Calu3 (cell line): Measurements from ENCODE around the gene NPAS4. TPM values are rescaled to one million over a fixed set of nuclear protein-coding genes. Genes with fewer than 3 reads are reported as not detected.
A peak's percentile ranks its signal among the peaks of the same experiment; 100 is the strongest.
"Not testable (repeated sequence)": the region's sequence is repeated elsewhere in the genome, so short reads cannot be mapped to it uniquely, and the experiment has no call there.

Source experiments
- BruUV-seq: library from RNA; stranded (reverse); fragments of 400-500 nt; replicated peaks from 2 replicates; lab custom pipeline; 2021; lab: Mats Ljungman, UMichigan
- CTCF ChIA-PET: fragments of 300-600 bp; sonication (Branson Sonifier 250); formaldehyde crosslinking; loops from one replicate; lab custom pipeline; 2022; ENCODE audit warnings: antibody characterized with exemption; lab: Charles Lee
- DNase-seq: peaks from one replicate; pipeline ENCODE4 v3.0.0; 2022
- H3K27ac Mint-ChIP-seq: one replicate; pipeline ENCODE4 v1.8.0; 2022; ENCODE audit warnings: mixed read lengths; ENCODE audit not compliant: unreplicated experiment
- H3K27me3 Mint-ChIP-seq: one replicate; pipeline ENCODE4 v1.8.0; 2022; ENCODE audit warnings: mixed read lengths; ENCODE audit not compliant: unreplicated experiment
- H3K36me3 Mint-ChIP-seq: one replicate; pipeline ENCODE4 v1.8.0; 2022; ENCODE audit warnings: mild to moderate bottlenecking, moderate library complexity, mixed read lengths; ENCODE audit not compliant: insufficient read depth, unreplicated experiment
- H3K4me1 Mint-ChIP-seq: one replicate; pipeline ENCODE4 v1.8.0; 2022; ENCODE audit warnings: mild to moderate bottlenecking, low read depth, mixed read lengths; ENCODE audit not compliant: unreplicated experiment
- H3K4me3 Mint-ChIP-seq: one replicate; pipeline ENCODE4 v1.8.0; 2022; ENCODE audit warnings: mild to moderate bottlenecking, low read depth, moderate library complexity, mixed read lengths; ENCODE audit not compliant: unreplicated experiment
- H3K9me3 Mint-ChIP-seq: one replicate; pipeline ENCODE4 v1.8.0; 2022; ENCODE audit warnings: low read depth, mixed read lengths; ENCODE audit not compliant: unreplicated experiment
- CTCF ChIP-seq: fragments of 200-600 bp; IDR thresholded peaks from one replicate; pipeline ENCODE4 v1.8.0; 2022; ENCODE audit warnings: antibody characterized with exemption; ENCODE audit not compliant: unreplicated experiment
- intact Hi-C: fragments of 100-400 bp; cut with micrococcal nuclease; formaldehyde crosslinking; loops from one replicate; pipeline ENCODE4 v1.10.0; 2022; ENCODE audit not compliant: unreplicated experiment
- total RNA-seq: library from RNA; stranded (reverse); gene quantifications from 2 replicates; pipeline ENCODE4 v1.2.3, GENCODE V29; 2022

Gene NPAS4
- total RNA-seq, 1 experiment from 2014 or later = not detected

GRCh38 chr11:66429983-66430602, 9.3 kb downstream of the NPAS4 start:
- BruUV-seq = no TSS peak
- H3K27me3 Mint-ChIP-seq = peaks cover 11% of the 10 kb centered on the region
- no peaks in the 10 kb centered on the region for H3K4me1 Mint-ChIP-seq
- peak; percentile 79 for DNase-seq
- H3K27ac Mint-ChIP-seq = no peak overlapping the region
- no peak overlapping the region for H3K4me3 Mint-ChIP-seq
- no peaks in the 10 kb centered on the region for H3K9me3 Mint-ChIP-seq
- intact Hi-C loops = loop anchor here (1.0 kb wide), 1 partner anchor 22 kb away; no protein-coding TSS in a partner anchor
- TF ChIP-seq CTCF = peak; percentile 89
- peaks cover 6% of the 10 kb centered on the region for H3K36me3 Mint-ChIP-seq
- CTCF ChIA-PET = interaction anchor here (0.6 to 1.8 kb wide), 4 partner anchors 12 to 61 kb away, joined by 3 to 16 read pairs (median 4); no protein-coding TSS in a partner anchor

GRCh38 chr11:66431287-66431686, 10.5 kb downstream of the NPAS4 start:
- H3K9me3 Mint-ChIP-seq, H3K27me3 Mint-ChIP-seq, H3K4me3 Mint-ChIP-seq, H3K4me1 Mint-ChIP-seq, CTCF ChIA-PET, H3K27ac Mint-ChIP-seq, intact Hi-C loops, DNase-seq, BruUV-seq, H3K36me3 Mint-ChIP-seq: not testable (repeated sequence)

- H3K9me3 Mint-ChIP-seq, DNase-seq, intact Hi-C loops, H3K27me3 Mint-ChIP-seq, H3K4me3 Mint-ChIP-seq, CTCF ChIA-PET, BruUV-seq, H3K27ac Mint-ChIP-seq, H3K4me1 Mint-ChIP-seq: not testable (repeated sequence)
- peaks cover 14% of the 10 kb centered on the region for H3K36me3 Mint-ChIP-seq
These were observed 11.1 kb downstream of the NPAS4 start for GRCh38 chr11:66431871-66432329.

GRCh38 chr11:66432597-66432996, 11.8 kb downstream of the NPAS4 start:
- no peak for DNase-seq
- Mint-ChIP-seq H3K9me3 (no peaks in the 10 kb centered on the region), H3K27me3 (no peaks in the 10 kb centered on the region), H3K36me3 (peaks cover 14% of the 10 kb centered on the region), H3K27ac (no peak overlapping the region), H3K4me1 (no peaks in the 10 kb centered on the region), H3K4me3 (no peak overlapping the region)
- CTCF ChIA-PET = no interaction called here
- BruUV-seq = no TSS peak
- no peak for TF ChIP-seq CTCF
- intact Hi-C loops = no loop called here

- no peak for TF ChIP-seq CTCF
- DNase-seq = no peak
- H3K4me3 Mint-ChIP-seq = peak overlapping the region; percentile 86
- H3K36me3 Mint-ChIP-seq = peaks cover 23% of the 10 kb centered on the region
- BruUV-seq = TSS peak; percentile 53
- CTCF ChIA-PET = interaction anchor here (1.1 to 1.6 kb wide), 6 partner anchors 20 to 240 kb away, joined by 7 to 14 read pairs (median 8); partner anchors contain the start of genes DPP3, PELI3 and RBM4B
- intact Hi-C loops = no loop called here
- H3K27me3 Mint-ChIP-seq = peaks cover 13% of the 10 kb centered on the region
- peak overlapping the region; percentile 87 for H3K27ac Mint-ChIP-seq
- H3K4me1 Mint-ChIP-seq = no peaks in the 10 kb centered on the region
- no peaks in the 10 kb centered on the region for H3K9me3 Mint-ChIP-seq
These were observed 17.2 kb downstream of the NPAS4 start for GRCh38 chr11:66437979-66438503.
